Transverse colon (tissue), 4 donors: ENCODE data around the gene ARHGAP24. TPM values are rescaled to one million over a fixed set of nuclear protein-coding genes. Genes with fewer than 3 reads are reported as not detected.

ENCODE experiments used
- DNase-seq: peaks from one replicate; pipeline ENCODE4 v3.0.0-alpha.2; 2019
- H3K27ac ChIP-seq, 4 donors: fragments of 200-600 bp; sonication (generic); 2 replicates each; pipeline ENCODE4 v1.5.1; 2016 to 2018; ENCODE audit warnings: inconsistent platforms in 4 of 4
- H3K27me3 ChIP-seq: fragments of 200-600 bp; sonication (generic); 2 replicates; pipeline ENCODE4 v1.5.1; 2017; ENCODE audit warnings: inconsistent platforms
- H3K36me3 ChIP-seq, 4 donors: fragments of 200-600 bp; sonication (generic); 2 replicates each; pipeline ENCODE4 v1.5.1; 2017 to 2019; ENCODE audit warnings: inconsistent platforms in 4 of 4
- H3K4me1 ChIP-seq, 4 donors: fragments of 200-600 bp; sonication (generic); 2 replicates each; pipeline ENCODE4 v1.5.1; 2017 to 2020; ENCODE audit warnings: inconsistent platforms in 4 of 4
- H3K4me3 ChIP-seq, 4 donors: fragments of 200-600 bp; sonication (generic); 1 replicate in 1 of 4; 2 replicates in 3 of 4; pipeline versions ENCODE4 v1.5.1 to v1.6.1; 2017 to 2019; ENCODE audit warnings: inconsistent platforms in 4 of 4
- H3K9me3 ChIP-seq, 2 donors: fragments of 200-600 bp; sonication (generic); 2 replicates each; pipeline ENCODE4 v1.5.1; 2017 to 2019; ENCODE audit warnings: inconsistent platforms in 2 of 2
- EP300 ChIP-seq: sonication (generic); formaldehyde crosslinking; IDR thresholded peaks from one replicate; pipeline ENCODE4 v1.6.1; 2017; ENCODE audit warnings: antibody characterized with exemption, low read depth
- POLR2A ChIP-seq: fragments of 450-650 bp; IDR thresholded peaks from one replicate; pipeline ENCODE4 v1.6.1; 2016; ENCODE audit warnings: antibody characterized with exemption, mild to moderate bottlenecking, moderate library complexity
- POLR2AphosphoS5 ChIP-seq, 3 donors: sonication (generic); formaldehyde crosslinking; IDR thresholded peaks; one replicate each; pipeline ENCODE4 v1.6.1; 2016; ENCODE audit warnings: antibody characterized with exemption in 3 of 3
- WGBS, 2 donors: methylation state at CpG; one replicate each; pipeline ENCODE4 v1.1.5; 2018; ENCODE audit warnings: low coverage in 1 of 2; 5-methylcytosine and 5-hydroxymethylcytosine counted together
- in situ Hi-C, 4 donors: fragments of 200-750 bp; cut with MboI; loops; one replicate each; pipeline versions ENCODE4 v1.15.0 to v1.15.1; 2017; ENCODE audit warnings: low sequenced_read_pairs in 3 of 4, low pct_ligation_motif_present in 1 of 4, low pct_unique_long_range_greater_than_20kb in 1 of 4
- intact Hi-C: fragments of 100-400 bp; cut with DNase I; formaldehyde crosslinking; loops from one replicate; pipeline ENCODE4 v1.15.1; 2023; ENCODE audit warnings: low total_unique reads
- total RNA-seq, 4 donors: library from RNA; depleted of rRNA; stranded (reverse); fragments of >200 nt; gene quantifications; one replicate each; pipeline ENCODE4 v1.1.0, GENCODE V29; 2016
- TF ChIP-seq, protein P1 (sequence below), 5 experiments: fragments of 200-600 bp in 3 of 5; fragments of 450-650 bp in 2 of 5; sonication (generic) in 3 of 5; IDR thresholded peaks; 1 replicate in 2 of 5; 2 replicates in 3 of 5; pipeline ENCODE4 v1.5.1; 2016 to 2017; ENCODE audit warnings: antibody characterized with exemption in 5 of 5, inconsistent platforms in 3 of 5, mild to moderate bottlenecking in 2 of 5, moderate library complexity in 1 of 5

ARHGAP24 gene
- total RNA-seq, 4 donors from 2014 or later = 4.2 to 32.0 (median 12.6) TPM

DNA sequence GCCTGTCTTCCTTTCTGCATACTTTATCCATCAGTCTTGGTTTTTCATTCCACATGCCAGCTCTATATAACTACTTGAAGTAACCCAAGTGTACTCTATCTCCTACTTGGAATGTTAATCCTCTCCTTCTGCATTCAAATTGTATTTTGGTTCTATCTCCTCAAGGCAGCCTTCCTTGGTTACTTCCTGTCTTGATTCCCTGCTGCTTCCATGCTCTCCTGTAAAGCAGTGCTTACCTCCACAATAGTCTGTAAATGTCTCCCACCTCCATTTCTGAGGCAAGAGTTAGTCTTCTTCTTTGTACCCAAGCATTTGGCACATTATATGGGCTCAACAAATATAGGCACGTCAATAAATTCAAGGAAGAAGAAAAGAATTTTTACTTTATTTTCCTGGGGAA lies 298.4 kb downstream of the ARHGAP24 start:
- TF ChIP-seq POLR2A = no peak
- TF ChIP-seq, protein P1, sequence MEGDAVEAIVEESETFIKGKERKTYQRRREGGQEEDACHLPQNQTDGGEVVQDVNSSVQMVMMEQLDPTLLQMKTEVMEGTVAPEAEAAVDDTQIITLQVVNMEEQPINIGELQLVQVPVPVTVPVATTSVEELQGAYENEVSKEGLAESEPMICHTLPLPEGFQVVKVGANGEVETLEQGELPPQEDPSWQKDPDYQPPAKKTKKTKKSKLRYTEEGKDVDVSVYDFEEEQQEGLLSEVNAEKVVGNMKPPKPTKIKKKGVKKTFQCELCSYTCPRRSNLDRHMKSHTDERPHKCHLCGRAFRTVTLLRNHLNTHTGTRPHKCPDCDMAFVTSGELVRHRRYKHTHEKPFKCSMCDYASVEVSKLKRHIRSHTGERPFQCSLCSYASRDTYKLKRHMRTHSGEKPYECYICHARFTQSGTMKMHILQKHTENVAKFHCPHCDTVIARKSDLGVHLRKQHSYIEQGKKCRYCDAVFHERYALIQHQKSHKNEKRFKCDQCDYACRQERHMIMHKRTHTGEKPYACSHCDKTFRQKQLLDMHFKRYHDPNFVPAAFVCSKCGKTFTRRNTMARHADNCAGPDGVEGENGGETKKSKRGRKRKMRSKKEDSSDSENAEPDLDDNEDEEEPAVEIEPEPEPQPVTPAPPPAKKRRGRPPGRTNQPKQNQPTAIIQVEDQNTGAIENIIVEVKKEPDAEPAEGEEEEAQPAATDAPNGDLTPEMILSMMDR (IDR thresholded peaks at IDR 0.05) = no peak
- TF ChIP-seq POLR2AphosphoS5 (IDR thresholded peaks at IDR 0.05) = no peak
- no peak for TF ChIP-seq EP300
- peaks cover 0 to 5% (median 0%) of the 10 kb centered on the region in 4 donors for H3K4me1 ChIP-seq
- in situ Hi-C loops (loop anchor here in 1 of 4 donors (25.0 kb wide), 1 partner anchor 636 kb away; no protein-coding TSS in a partner anchor), intact Hi-C loops (no loop called here)
- no peaks in the 10 kb centered on the region for H3K36me3 ChIP-seq
- no peaks in the 10 kb centered on the region for H3K9me3 ChIP-seq
- H3K4me3 ChIP-seq = no peak overlapping the region
- DNase-seq = no peak
- H3K27me3 ChIP-seq = no peaks in the 10 kb centered on the region
- WGBS, 2 donors = 83 to 90% methylated on average over 1 of the region's 1 CpG
- H3K27ac ChIP-seq = no peak overlapping the region

DNA sequence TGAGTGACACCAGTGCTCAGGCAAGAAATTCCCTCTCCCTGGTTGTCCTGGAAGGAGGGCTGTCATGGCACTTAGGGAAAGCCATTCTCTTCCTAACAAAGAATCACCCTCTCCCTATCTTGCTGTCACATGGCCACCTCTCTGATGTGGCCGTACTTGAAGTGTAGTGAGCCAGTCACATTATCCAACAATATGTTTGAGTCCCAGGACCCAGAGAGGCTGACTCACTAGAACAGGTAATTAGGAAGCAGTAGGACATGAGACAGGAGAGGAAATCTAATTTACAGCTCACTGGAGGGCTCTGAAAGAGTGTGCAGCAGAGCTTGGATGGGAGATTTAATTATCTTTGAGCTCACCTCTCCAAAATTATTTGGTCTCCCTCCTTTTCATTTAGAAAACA lies 299.1 kb downstream of the ARHGAP24 start:
- H3K27me3 ChIP-seq = no peaks in the 10 kb centered on the region
- intact Hi-C loops (no loop called here), in situ Hi-C loops (loop anchor here in 1 of 4 donors (25.0 kb wide), 1 partner anchor 637 kb away; no protein-coding TSS in a partner anchor)
- WGBS, 2 donors = 89 to 100% methylated on average over 1 of the region's 1 CpG
- peaks cover 0 to 6% (median 0%) of the 10 kb centered on the region in 4 donors for H3K4me1 ChIP-seq
- no peak for DNase-seq
- H3K9me3 ChIP-seq = no peaks in the 10 kb centered on the region
- TF ChIP-seq EP300 (no peak), POLR2A (no peak), POLR2AphosphoS5 (IDR thresholded peaks at IDR 0.05) (no peak)
- TF ChIP-seq, protein P1 (IDR thresholded peaks at IDR 0.05) = no peak
- H3K4me3 ChIP-seq = no peak overlapping the region
- no peaks in the 10 kb centered on the region for H3K36me3 ChIP-seq
- no peak overlapping the region for H3K27ac ChIP-seq

DNA sequence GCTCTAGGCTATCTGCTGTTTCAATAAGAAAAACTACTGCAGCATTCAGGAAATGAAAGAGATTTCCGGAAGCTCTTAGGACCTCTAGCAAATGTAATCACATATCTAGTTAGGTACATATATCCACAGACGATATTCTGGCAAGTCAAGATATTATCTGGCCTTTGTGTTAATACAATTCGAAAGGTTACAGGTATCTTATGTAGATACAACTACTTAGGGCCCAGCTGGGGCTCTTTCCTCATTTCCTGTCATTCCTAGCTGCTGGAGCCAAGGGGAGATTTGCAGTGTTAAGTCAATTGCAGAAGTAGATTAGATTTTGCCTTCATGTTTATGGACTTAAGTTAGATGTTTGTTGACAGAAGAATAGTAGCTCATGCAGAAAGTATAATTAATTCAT lies 299.5 kb downstream of the ARHGAP24 start:
- no peak for DNase-seq
- Histone ChIP-seq H3K27me3 (no peaks in the 10 kb centered on the region), H3K27ac (no peak overlapping the region), H3K9me3 (no peaks in the 10 kb centered on the region), H3K4me3 (no peak overlapping the region), H3K4me1 (peaks cover 0 to 6% (median 0%) of the 10 kb centered on the region in 4 donors), H3K36me3 (no peaks in the 10 kb centered on the region)
- intact Hi-C loops = no loop called here
- 75 to 92% methylated on average over 3 of the region's 3 CpGs for WGBS, 2 donors
- in situ Hi-C loops = loop anchor here in 1 of 4 donors (25.0 kb wide), 1 partner anchor 637 kb away; no protein-coding TSS in a partner anchor
- TF ChIP-seq, protein P1 (IDR thresholded peaks at IDR 0.05) = no peak

DNA sequence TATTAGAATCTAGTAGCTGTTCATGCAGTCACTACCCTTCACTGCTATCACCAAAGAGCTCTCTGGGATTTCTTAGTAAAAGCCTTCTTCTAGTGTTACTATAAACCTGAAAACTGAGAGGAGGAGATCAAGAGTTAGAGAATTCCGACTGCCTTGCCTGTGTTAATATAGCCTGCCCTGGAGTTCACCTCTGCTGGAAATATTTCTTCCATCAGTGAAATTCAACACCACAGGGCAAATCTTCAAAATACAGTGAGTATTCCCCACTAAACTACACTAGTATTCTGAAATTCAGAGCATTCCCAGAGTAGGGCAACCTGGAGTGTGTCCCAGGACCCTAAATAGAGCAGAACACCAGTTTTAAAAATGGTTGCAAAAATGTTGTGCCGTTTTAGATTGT lies 301.1 kb downstream of the ARHGAP24 start:
- H3K9me3 ChIP-seq = no peaks in the 10 kb centered on the region
- in situ Hi-C loops = loop anchor here in 2 of 4 donors (25.0 kb wide), 1 partner anchor 186 kb away; no protein-coding TSS in a partner anchor

More for the DNA sequence above, 301.1 kb downstream of the ARHGAP24 start:
- Histone ChIP-seq H3K4me1 (peaks cover 0 to 10% (median 0%) of the 10 kb centered on the region in 4 donors), H3K27ac (no peak overlapping the region), H3K27me3 (no peaks in the 10 kb centered on the region), H3K4me3 (no peak overlapping the region), H3K36me3 (no peaks in the 10 kb centered on the region)
- intact Hi-C loops = no loop called here
- no peak for DNase-seq
- 76% methylated on average over 2 of the region's 2 CpGs; no CpG with 5 or more reads in 1 of the 2 donors for WGBS, 2 donors
- no peak for TF ChIP-seq EP300
- TF ChIP-seq, protein P1 (IDR thresholded peaks at IDR 0.05) = no peak
- TF ChIP-seq POLR2A = no peak
- no peak for TF ChIP-seq POLR2AphosphoS5 (IDR thresholded peaks at IDR 0.05)
